Measurements from ENCODE around the gene TEX2. TPM values are rescaled to one million over a fixed set of nuclear protein-coding genes. Genes with fewer than 3 reads are reported as not detected.
"Not testable (repeated sequence)": the region's sequence is repeated elsewhere in the genome, so short reads cannot be mapped to it uniquely, and the experiment has no call there.

Gene TEX2
- total and polyA plus RNA-seq, 8 donors = 8.9 to 30.3 (median 22.4) TPM

- Histone ChIP-seq H3K36me3 (peaks cover 0 to 15% (median 3%) of the 10 kb centered on the region in 3 donors), H3K9me3 (no peaks in the 10 kb centered on the region), H3K4me1 (peaks cover 3 to 4% (median 4%) of the 10 kb centered on the region in 3 donors), H3K4me3 (no peak overlapping the region), H3K27me3 (no peaks in the 10 kb centered on the region), H3K27ac (no peak overlapping the region)
- no peak for FAIRE-seq
- no peak for DNase-seq
- peak in 2 of 4 donors; percentile 22 to 31 for ATAC-seq
- TF ChIP-seq CTCF (IDR thresholded peaks at IDR 0.05) = no peak
- intact Hi-C loops (cut with DNase I) = no loop called here
- WGBS, 2 donors = 66 to 67% methylated on average over 5 of the region's 5 CpGs
These were observed 53.6 kb downstream of the TEX2 start for GRCh38 chr17:64209356-64209941.

- H3K4me1 ChIP-seq; H3K4me3 ChIP-seq; H3K27ac ChIP-seq; FAIRE-seq; ATAC-seq; H3K27me3 ChIP-seq; H3K9me3 ChIP-seq; intact Hi-C loops (cut with DNase I); DNase-seq: not testable (repeated sequence)
- peaks cover 0 to 15% (median 3%) of the 10 kb centered on the region in 3 donors for H3K36me3 ChIP-seq
These were observed 54.4 kb downstream of the TEX2 start for GRCh38 chr17:64208656-64209055.

GRCh38 chr17:64205804-64206203 lies 57.3 kb downstream of the TEX2 start:
- ATAC-seq (no peak), DNase-seq (no peak), FAIRE-seq (no peak)
- Histone ChIP-seq H3K4me1 (peaks cover 4 to 27% (median 22%) of the 10 kb centered on the region in 3 donors), H3K9me3 (no peaks in the 10 kb centered on the region), H3K27ac (no peak overlapping the region), H3K36me3 (no peaks in the 10 kb centered on the region), H3K4me3 (no peak overlapping the region), H3K27me3 (no peaks in the 10 kb centered on the region)
- intact Hi-C loops (cut with DNase I) = no loop called here
- no peak for TF ChIP-seq CTCF (IDR thresholded peaks at IDR 0.05)
- WGBS, 2 donors = 31 to 32% methylated on average over 2 of the region's 2 CpGs

DNA sequence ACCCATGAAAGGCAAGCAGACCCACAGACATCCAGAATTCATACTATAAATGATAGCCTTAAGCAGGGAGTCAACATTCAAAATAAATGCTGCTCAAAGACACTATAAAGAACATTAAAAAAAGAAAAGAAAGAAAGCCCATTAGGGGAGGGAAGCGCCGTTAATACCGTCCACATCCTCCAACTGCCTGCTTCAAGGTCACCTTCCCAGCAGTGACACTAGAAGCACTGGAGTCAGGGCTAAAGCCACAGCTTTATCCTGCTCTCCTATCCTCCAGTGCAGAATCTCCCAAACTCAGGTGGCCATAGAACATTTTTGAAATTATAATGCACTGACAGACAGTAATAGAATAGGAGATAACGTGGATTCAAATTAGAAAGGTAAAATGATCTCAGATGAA lies 59.4 kb downstream of the TEX2 start:
- Histone ChIP-seq H3K36me3 (no peaks in the 10 kb centered on the region), H3K9me3 (no peaks in the 10 kb centered on the region), H3K27ac (no peak overlapping the region), H3K4me3 (no peak overlapping the region), H3K4me1 (peaks cover 4 to 34% (median 28%) of the 10 kb centered on the region in 3 donors), H3K27me3 (no peaks in the 10 kb centered on the region)
- intact Hi-C loops (cut with DNase I) = no loop called here
- no peak for FAIRE-seq
- ATAC-seq = peak in 1 of 4 donors; percentile 57
- DNase-seq = no peak
- WGBS, 2 donors = 44 to 54% methylated on average over 4 of the region's 4 CpGs
- no peak for TF ChIP-seq CTCF (IDR thresholded peaks at IDR 0.05)

- peak overlapping the region in 1 of 4 donors; percentile 6 for H3K27ac ChIP-seq
- intact Hi-C loops (cut with DNase I) = no loop called here
- no peak overlapping the region for H3K4me3 ChIP-seq
- no peaks in the 10 kb centered on the region for H3K36me3 ChIP-seq
- no peaks in the 10 kb centered on the region for H3K27me3 ChIP-seq
- no peaks in the 10 kb centered on the region for H3K9me3 ChIP-seq
- DNase-seq = no peak
- WGBS, 2 donors = 41 to 48% methylated on average over 5 of the region's 5 CpGs
- peaks cover 4 to 34% (median 28%) of the 10 kb centered on the region in 3 donors for H3K4me1 ChIP-seq
- no peak for TF ChIP-seq CTCF (IDR thresholded peaks at IDR 0.05)
- no peak for FAIRE-seq
- ATAC-seq = peak; percentile 35 to 66 (median 50)
These were observed 60.2 kb downstream of the TEX2 start for GRCh38 chr17:64202683-64203344.
